GM18508 (cell line): Measurements from ENCODE around the gene ABCG1.
"Not testable (repeated sequence)": the region's sequence is repeated elsewhere in the genome, so short reads cannot be mapped to it uniquely, and the experiment has no call there.

Experiments
- ATAC-seq: cut with Tn5 transposase; IDR thresholded peaks from one replicate; pipeline ENCODE4 v1.9.1; 2021; ENCODE audit warnings: moderate number of reproducible peaks; ENCODE audit not compliant: insufficient read depth, unreplicated experiment

The ABCG1 gene

GRCh38 chr21:42218836-42219605 lies at the start of gene ABCG1:
Gene ABCG1 (plus strand): TSS chr21:42219140. CDS start chr21:42219263, 123 bp downstream.
- ATAC-seq, result no peak

- no peak for ATAC-seq
These were observed 49.2 kb upstream of the ABCG1 start for GRCh38 chr21:42169758-42170157.

DNA sequence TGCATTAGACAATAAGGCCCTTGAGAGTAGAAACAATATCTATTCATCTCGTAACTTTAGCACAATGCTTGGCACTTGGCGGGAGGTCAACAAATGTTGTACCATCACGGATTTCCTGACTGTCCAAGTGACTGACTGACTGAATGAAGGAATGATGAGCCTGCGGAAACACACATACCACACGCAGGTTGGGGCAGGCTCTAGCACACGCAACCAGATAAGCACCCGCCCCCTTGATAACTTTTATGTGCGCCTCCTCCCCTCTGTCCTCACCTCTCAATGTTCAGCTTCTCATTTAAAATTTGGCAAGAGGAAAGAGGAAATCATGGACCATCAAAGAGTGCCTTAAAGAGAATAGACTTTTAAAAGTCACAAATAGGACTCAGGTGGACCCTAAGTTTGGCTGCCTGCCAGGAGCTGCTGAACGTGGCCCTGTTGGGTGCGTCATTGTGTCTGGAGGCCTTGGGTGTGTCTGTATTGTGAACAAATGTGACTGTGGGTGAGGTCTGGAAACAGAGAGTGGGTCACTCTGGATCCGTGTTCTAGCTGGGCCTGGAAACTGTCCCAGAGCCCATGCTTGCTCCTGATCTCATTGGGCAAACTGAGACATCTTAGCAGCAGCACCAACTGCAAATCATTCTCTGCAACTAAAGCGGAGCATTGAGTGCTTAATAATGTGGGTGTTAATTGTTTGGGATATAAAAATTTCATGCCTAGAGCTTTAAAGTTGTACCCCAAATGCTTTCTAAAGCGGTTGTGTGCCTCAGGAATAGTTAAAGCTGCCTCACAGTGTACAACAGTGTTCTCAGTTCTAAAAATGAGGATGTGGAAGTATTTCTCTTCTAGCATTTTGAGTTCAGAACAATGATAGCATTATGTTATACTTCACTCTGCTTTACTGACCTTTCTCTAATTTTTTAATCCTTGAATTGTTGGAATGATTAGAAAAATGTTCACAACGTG lies 47.6 kb upstream of the ABCG1 start:
- ATAC-seq, result no peak

GRCh38 chr21:42172596-42173483 lies 46.1 kb upstream of the ABCG1 start:
- ATAC-seq, result no peak

- no peak for ATAC-seq
These were observed 44.8 kb upstream of the ABCG1 start for GRCh38 chr21:42174173-42174572.

- ATAC-seq, result no peak
These were observed 43.7 kb upstream of the ABCG1 start for GRCh38 chr21:42175110-42175710.

- no peak for ATAC-seq
These were observed 42.1 kb upstream of the ABCG1 start for GRCh38 chr21:42176859-42177258.

GRCh38 chr21:42179316-42179715 lies 39.6 kb upstream of the ABCG1 start:
- no peak for ATAC-seq

DNA sequence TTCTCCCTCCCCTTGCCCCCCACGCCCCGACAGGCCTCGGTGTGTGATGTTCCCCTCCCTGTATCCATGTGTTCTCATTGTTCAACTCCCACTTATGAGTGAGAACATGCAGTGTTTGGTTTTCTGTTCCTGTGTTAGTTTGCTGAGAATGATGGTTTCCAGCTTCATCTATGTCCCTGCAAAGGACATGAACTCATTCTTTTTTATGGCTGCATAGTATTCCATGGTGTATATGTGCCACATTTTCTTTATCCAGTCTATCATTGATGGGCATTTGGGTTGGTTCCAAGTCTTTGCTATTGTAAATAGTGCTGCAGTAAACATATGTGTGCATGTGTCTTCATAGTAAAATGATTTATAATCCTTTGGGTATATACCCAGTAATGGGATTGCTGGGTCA lies 38.9 kb upstream of the ABCG1 start:
- not testable (repeated sequence) for ATAC-seq

DNA sequence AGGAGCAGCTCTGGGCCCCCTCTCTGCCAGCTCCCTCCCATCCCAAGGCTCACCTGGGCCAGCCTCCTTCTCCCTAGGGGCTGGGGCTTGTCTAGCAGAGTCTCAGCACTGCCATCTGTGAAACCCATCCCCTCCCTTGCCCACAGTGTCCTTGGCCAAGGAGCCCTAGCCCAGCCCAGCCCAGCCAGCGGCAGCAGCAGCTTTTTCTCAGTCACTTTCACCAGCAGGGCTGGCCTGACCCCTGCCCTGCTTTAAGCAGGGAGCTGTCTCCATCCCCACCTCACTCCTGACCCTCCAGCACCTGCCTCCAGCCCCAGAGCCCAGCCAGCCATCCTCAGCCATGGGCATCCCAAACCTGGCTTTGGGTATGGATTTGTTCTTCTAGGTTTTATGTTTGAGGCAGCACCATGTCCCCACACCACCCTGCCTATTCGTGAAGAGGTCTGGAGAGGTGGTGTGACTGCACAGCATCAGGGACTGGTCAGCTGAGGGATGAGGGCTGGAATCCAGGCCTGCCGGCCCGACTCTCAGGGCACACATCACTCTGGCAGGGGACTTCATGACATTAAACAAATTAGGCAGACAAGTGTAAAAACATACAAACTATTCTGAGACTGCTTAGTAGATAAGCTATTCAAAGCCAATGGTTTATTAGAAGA lies 36.1 kb upstream of the ABCG1 start:
- ATAC-seq, result no peak

GRCh38 chr21:42183374-42184266 lies 35.3 kb upstream of the ABCG1 start:
- ATAC-seq, result no peak

- no peak for ATAC-seq
These were observed 32.3 kb upstream of the ABCG1 start for GRCh38 chr21:42186591-42186990.

DNA sequence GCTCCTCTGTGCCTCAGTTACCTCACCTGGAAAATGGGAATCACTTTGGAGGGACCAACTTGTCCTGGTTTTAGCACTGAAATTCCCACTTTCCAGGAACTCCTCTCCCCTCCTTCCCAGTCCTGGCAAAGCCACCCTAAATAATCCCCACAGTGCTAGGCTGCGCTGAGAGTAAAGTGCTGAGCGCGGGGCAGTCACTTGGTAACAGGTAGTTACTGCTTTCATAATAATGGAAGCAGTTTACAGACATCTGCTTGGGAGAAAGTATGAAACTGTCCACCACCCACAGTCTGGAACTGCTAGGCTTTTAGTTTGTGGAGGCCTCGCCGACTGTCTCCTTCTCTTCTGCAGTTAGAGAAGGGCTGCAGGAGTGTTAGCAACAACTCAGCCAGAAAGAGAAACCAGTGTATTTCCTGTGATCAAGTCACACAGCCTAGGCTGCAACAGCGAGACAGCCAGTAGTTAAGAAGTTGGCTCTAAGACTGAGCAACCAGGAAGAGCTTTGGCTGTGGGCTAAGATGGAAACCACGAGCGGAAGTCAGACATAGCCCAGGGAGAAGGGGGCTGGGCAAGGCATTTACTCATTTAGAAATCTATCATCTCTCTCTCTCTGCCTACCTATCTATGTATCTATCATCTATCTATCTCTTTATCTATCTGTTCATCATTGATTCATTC lies 30.8 kb upstream of the ABCG1 start:
- peak; percentile 89 for ATAC-seq

- ATAC-seq, result no peak
These were observed 30.3 kb upstream of the ABCG1 start for GRCh38 chr21:42188663-42189062.

- ATAC-seq, result no peak
These were observed 29.5 kb upstream of the ABCG1 start for GRCh38 chr21:42189431-42189830.

GRCh38 chr21:42189860-42190485 lies 29.0 kb upstream of the ABCG1 start:
- no peak for ATAC-seq

- ATAC-seq, result no peak
These were observed 28.5 kb upstream of the ABCG1 start for GRCh38 chr21:42190486-42190863.
